Right ventricle myocardium inferior (tissue), 1 donor: Measurements from ENCODE around the gene GLIS1. TPM values are rescaled to one million over a fixed set of nuclear protein-coding genes. Genes with fewer than 3 reads are reported as not detected.
A peak's percentile ranks its signal among the peaks of the same experiment; 100 is the strongest.

Experiments
- ATAC-seq: fragments of 200-7000 bp; cut with Tn5 transposase; one replicate; pipeline ENCODE4 v1.9.1; 2020; ENCODE audit warnings: mild to moderate bottlenecking, moderate library complexity
- DNase-seq: peaks from one replicate; pipeline ENCODE4 v3.0.0; 2021; ENCODE audit errors: missing footprints
- intact Hi-C: fragments of 100-400 bp; cut with DNase I; formaldehyde crosslinking; loops from one replicate; pipeline ENCODE4 v1.11.0; 2022
- total RNA-seq: library from RNA; stranded (reverse); fragmentation: NEBNext Ultra II Directional; extraction: Animal tissue kit (Norgen Biotek cat#: 25700); gene quantifications from one replicate; pipeline ENCODE4 v1.2.1, GENCODE V29; 2021
- donor health status: DM: no; HTN: yes; CAD: no; lungs with severe emphysema.

GLIS1 gene
- total RNA-seq, 1 donor from 2014 or later: not detected

- peak; percentile 47 for DNase-seq
Observed at GRCh38 chr1:53552981-53553733, 185.8 kb downstream of the GLIS1 start.

GRCh38 chr1:53552146-53552861 lies 186.7 kb downstream of the GLIS1 start:
- intact Hi-C loops: no loop called here
- DNase-seq: peak; percentile 44

More at GRCh38 chr1:53552981-53553733, 185.8 kb downstream of the GLIS1 start:
- intact Hi-C loops: no loop called here
- no peak for ATAC-seq

DNA sequence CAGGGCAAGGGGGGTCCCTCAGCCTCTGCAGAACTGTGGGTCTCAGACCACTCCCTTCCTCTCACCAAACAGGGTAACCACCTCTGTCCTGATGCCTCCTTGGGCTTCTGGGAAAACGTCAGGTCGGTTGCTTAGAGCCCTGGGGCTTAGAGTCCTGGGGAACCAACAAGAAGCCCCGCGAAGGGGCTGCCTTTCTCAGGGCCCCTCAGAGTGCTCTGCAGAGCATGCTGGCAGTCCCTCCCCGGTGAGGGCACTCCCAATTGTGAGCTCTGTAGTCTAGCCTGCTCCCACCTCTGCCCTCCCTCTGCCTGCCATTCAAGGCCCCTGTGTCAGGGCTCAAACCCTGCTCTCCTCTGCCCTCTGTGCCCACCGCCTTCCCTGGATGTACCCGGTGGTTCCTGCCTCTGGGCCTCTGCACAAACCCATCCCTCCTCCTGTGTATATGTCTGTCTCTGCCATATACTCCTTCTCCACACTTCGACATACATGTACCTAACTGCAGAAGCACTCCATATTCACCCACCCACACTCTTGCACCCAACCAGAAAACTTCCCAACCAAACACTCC lies 187.5 kb downstream of the GLIS1 start:
- ATAC-seq (no peak), DNase-seq (peak; percentile 46)
- intact Hi-C loops: no loop called here

More at GRCh38 chr1:53552146-53552861, 186.7 kb downstream of the GLIS1 start:
- ATAC-seq: no peak

DNA sequence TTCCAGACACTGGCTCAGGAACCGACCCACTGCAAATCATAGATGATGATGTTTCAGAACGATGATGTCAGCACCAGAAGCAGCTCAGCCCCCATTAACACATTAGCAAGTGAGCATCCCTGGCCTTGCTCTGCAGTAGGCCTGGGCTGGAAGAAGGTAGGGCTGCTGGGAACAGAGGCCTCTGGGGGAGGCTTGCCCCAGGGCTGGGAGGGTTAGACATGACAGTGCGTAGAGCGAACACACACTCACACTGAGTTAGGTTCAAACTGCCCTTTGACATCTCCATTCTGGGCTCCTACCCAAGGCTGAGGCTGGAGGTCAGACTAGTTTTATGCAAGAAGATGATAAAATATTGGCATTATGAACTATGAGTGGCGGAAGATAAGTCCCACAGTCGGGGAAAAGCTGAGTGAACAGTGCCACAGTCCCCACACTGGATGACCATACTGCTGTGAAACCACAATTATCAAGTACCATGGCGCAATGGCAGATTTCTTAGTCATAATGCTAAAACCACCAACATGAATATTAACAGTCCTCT lies 188.7 kb downstream of the GLIS1 start:
- no peak for ATAC-seq
- no peak for DNase-seq
- intact Hi-C loops: no loop called here

DNA sequence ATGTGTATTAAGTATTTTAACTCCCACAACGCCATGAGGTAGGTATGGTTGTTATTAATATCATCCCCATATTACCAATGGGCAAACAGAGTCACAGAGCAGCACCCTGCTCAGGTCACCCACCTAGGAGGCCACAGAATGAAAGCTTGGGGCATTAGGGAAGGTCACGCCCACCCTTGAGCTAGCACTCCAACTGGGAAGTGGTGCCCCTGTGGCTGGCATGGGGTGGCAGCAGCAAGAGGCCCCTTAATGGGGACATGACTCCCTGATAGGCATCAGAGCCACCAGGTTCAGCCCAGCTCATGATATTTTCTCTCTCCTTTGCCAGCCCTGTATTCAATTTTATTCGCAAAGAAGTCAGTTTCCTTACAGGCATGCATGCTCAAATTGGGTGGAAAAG lies 189.2 kb downstream of the GLIS1 start:
- no peak for ATAC-seq
- intact Hi-C loops: no loop called here
- no peak for DNase-seq

DNA sequence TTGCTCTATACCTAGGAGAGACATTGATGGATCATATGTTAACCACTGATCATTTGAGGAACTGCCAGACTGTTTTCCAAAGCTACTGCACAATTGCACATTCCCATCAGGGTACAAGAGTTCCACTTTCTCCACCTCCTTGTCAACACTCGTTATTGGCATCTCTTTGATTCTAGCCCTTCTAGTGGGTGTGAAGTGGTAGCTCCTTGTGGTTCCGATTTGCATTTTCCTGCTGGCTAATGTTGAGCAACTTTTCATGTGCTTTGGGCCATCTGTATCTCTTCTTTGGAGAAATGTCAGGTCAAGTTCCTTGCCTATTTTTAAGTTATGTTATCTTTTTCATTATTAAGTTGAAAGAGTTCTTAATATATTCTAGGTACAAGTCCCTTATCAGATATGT lies 189.7 kb downstream of the GLIS1 start:
- intact Hi-C loops: no loop called here
- ATAC-seq (no peak), DNase-seq (no peak)

DNA sequence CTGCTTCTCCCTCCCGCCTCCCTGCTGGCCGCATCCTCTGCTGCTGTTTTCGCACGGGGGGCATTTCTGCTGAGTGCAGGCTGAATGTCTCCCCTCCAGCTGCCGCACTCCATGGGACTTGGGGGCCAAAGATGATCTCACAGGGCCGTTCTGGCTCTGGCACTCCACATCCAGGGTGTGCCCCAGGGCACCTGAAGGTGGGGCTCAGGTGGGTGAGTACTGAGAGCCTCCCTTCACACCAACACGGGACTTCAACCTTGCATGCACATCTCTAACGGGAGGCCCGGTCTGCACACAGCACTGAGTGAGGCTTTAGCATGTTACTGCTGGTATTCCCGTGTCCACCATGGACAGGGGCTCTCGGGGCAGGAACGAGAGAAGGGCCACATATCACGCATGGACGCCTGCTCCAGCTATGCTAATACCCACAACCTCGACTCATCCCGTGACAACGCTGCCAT lies 190.9 kb downstream of the GLIS1 start:
- DNase-seq (peak; percentile 43), ATAC-seq (no peak)

GRCh38 chr1:53547231-53547790 lies 191.7 kb downstream of the GLIS1 start:
- no peak for ATAC-seq
- intact Hi-C loops: no loop called here
- DNase-seq: peak; percentile 32

More for the DNA sequence above, 190.9 kb downstream of the GLIS1 start:
- intact Hi-C loops: no loop called here

- DNase-seq (no peak), ATAC-seq (no peak)
- intact Hi-C loops: no loop called here
Observed at GRCh38 chr1:53546409-53547155, 192.4 kb downstream of the GLIS1 start.

DNA sequence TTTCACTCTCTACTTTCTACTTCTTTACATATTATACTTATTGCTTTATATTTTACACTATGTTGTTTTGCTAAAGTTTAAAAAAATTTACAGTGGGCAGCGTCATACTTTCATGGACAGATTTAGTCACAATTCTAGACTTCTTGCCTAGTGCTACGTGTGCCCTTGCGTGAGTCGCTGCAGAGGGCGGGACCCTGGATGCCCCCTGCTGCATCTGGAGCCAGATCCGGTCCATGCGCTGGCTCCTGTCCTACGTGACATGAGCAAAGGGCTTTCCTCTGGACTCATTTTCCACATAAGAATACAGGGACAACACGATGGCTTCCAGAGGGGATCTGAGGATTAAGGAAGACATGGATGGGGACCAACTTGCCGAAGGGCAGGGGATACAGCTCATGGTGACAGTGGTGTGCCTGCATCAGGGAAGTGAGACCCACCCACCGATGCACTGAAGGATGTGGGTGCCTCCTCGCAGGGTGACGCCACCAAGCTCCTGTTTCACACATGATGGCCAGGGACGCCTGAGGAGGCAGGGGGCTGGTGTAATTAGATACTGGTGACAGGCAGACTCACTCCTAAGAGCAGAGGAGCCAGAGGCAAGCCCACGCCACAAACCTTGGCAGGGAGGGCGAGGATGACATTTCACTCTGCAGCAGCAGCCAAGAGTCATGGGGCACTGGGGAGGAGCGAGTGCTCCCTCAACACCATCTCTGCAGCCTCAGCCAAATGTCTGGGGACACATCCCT lies 193.1 kb downstream of the GLIS1 start:
- DNase-seq (peak; percentile 55), ATAC-seq (no peak)
- intact Hi-C loops: no loop called here

- ATAC-seq: no peak
- intact Hi-C loops: no loop called here
- peak; percentile 18 for DNase-seq
Observed at GRCh38 chr1:53544728-53545515, 194.0 kb downstream of the GLIS1 start.

GRCh38 chr1:53543778-53544695 lies 194.9 kb downstream of the GLIS1 start:
- DNase-seq: peak; percentile 49
- intact Hi-C loops: no loop called here
- ATAC-seq: no peak

GRCh38 chr1:53543130-53543777 lies 195.7 kb downstream of the GLIS1 start:
- intact Hi-C loops: no loop called here
- ATAC-seq (no peak), DNase-seq (peak; percentile 23)

DNA sequence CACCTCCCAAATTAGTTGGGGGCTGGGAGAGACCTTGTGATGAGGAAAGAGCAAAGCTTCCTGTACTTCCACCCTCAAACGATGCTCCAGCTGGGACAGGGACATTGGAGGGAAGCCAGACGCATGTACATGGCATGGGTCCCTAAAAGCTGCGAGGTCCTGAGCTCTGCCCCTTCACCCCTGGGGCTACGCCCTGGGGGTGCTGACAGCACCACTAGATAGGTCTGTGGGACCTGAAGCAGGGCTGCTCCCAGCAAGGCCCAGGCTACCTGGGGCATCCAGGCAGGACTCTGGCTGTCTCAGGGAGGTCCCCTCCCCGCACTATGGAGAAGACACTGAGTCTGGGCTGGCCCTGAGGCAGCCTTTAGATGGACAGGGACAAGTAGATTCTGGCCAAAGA lies 196.4 kb downstream of the GLIS1 start:
- no peak for ATAC-seq
- DNase-seq: peak; percentile 25

DNA sequence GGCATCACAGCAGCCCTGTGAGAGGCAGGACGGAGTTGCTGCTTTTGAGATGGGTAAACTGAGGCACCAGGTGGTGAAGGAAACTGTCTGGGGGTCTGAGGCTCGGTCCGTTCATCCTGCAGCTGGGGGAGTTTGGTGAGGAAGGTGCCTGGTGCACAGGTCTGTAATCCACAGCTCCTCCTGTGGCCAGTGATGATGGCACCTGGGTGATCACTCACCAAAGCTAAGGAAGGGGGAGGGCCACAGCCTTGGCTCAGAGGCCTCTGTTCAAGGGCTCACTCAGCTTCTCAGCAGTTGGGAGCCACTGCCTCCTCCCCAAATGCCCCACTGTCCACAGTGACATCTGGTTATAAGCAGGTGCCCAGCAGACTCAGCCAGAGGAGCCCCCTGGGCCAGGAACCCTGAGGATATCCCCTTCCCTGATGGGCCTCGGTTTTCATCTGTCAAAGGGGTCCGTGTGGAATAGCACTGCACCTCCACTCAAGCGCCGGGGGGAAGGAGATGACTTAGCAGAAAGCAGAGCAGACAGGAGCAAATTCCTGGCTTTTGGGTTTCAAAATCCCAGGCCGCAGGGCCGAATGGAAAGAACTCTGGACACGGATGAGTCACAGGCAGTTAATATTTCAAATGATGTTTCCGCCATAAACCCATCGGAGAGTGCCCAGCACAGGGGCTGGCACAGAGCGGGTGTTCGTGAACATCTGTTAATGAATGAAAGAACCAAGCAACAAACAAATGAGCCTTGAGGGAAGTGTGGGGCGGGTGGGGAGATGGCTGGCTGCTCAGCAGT lies 197.0 kb downstream of the GLIS1 start:
- ATAC-seq (no peak), DNase-seq (peak; percentile 37)
- intact Hi-C loops: no loop called here

More for the DNA sequence above, 196.4 kb downstream of the GLIS1 start:
- intact Hi-C loops: no loop called here
